Measurements from ENCODE around the gene MAPKBP1. TPM values are rescaled to one million over a fixed set of nuclear protein-coding genes. Genes with fewer than 3 reads are reported as not detected.

The MAPKBP1 gene
- total RNA-seq, 4 donors from 2014 or later: 22.1 to 54.6 (median 36.6) TPM

- no peak for DNase-seq (ENCODE audit: low spot score in 2 of 2)
- H3K27me3 ChIP-seq: no peaks in the 10 kb centered on the region
- TF ChIP-seq POLR2A (IDR thresholded peaks at IDR 0.05) (no peak), EP300 (IDR thresholded peaks at IDR 0.05) (no peak), CTCF (IDR thresholded peaks at IDR 0.05) (no peak)
- peak overlapping the region in 1 of 4 donors; percentile 43 for H3K27ac ChIP-seq
- 60 to 100% methylated on average over 1 to 8 of the region's 8 CpGs for WGBS, 2 donors
- H3K9me3 ChIP-seq: no peaks in the 10 kb centered on the region
- peaks cover 0 to 17% (median 0%) of the 10 kb centered on the region in 4 donors for H3K4me1 ChIP-seq
- peaks cover 0 to 5% (median 0%) of the 10 kb centered on the region in 3 donors for H3K36me3 ChIP-seq
- H3K4me3 ChIP-seq: no peak overlapping the region
Observed at GRCh38 chr15:41866263-41866703, 92.0 kb downstream of the MAPKBP1 start.

- TF ChIP-seq EP300 (IDR thresholded peaks at IDR 0.05) (no peak), CTCF (IDR thresholded peaks at IDR 0.05) (no peak), POLR2A (IDR thresholded peaks at IDR 0.05) (no peak)
- peak overlapping the region in 1 of 4 donors; percentile 43 for H3K27ac ChIP-seq
- WGBS, 2 donors: 75 to 76% methylated on average over 22 to 23 of the region's 25 CpGs
- no peaks in the 10 kb centered on the region for H3K27me3 ChIP-seq
- no peak overlapping the region for H3K4me3 ChIP-seq
- no peak for DNase-seq (ENCODE audit: low spot score in 2 of 2)
- no peaks in the 10 kb centered on the region for H3K9me3 ChIP-seq
- no peaks in the 10 kb centered on the region for H3K36me3 ChIP-seq
- peaks cover 0 to 17% (median 0%) of the 10 kb centered on the region in 4 donors for H3K4me1 ChIP-seq
Observed at GRCh38 chr15:41866872-41867579, 92.7 kb downstream of the MAPKBP1 start.

GRCh38 chr15:41868321-41868720 is 94.0 kb downstream of the MAPKBP1 start:
- DNase-seq (ENCODE audit: low spot score in 2 of 2): no peak
- no peak overlapping the region for H3K27ac ChIP-seq
- no peaks in the 10 kb centered on the region for H3K9me3 ChIP-seq
- TF ChIP-seq CTCF (IDR thresholded peaks at IDR 0.05): no peak
- no peak for TF ChIP-seq EP300 (IDR thresholded peaks at IDR 0.05)
- TF ChIP-seq POLR2A (IDR thresholded peaks at IDR 0.05): no peak
- H3K4me3 ChIP-seq: no peak overlapping the region
- WGBS, 2 donors: 90 to 98% methylated on average over 2 to 15 of the region's 15 CpGs
- no peaks in the 10 kb centered on the region for H3K36me3 ChIP-seq
- no peaks in the 10 kb centered on the region for H3K27me3 ChIP-seq
- peaks cover 0 to 17% (median 0%) of the 10 kb centered on the region in 4 donors for H3K4me1 ChIP-seq

GRCh38 chr15:41869770-41870688 is 95.7 kb downstream of the MAPKBP1 start:
- Histone ChIP-seq H3K27ac (peak overlapping the region in 1 of 4 donors; percentile 57), H3K36me3 (no peaks in the 10 kb centered on the region), H3K27me3 (no peaks in the 10 kb centered on the region), H3K4me1 (peaks cover 0 to 17% (median 0%) of the 10 kb centered on the region in 4 donors), H3K9me3 (no peaks in the 10 kb centered on the region), H3K4me3 (no peak overlapping the region)
- no peak for DNase-seq (ENCODE audit: low spot score in 2 of 2)
- no peak for TF ChIP-seq POLR2A (IDR thresholded peaks at IDR 0.05)
- TF ChIP-seq CTCF (IDR thresholded peaks at IDR 0.05): no peak
- TF ChIP-seq EP300 (IDR thresholded peaks at IDR 0.05): no peak
- 77 to 81% methylated on average over 24 to 38 of the region's 42 CpGs for WGBS, 2 donors
